ENCODE results near the gene ZBTB39. TPM values are rescaled to one million over a fixed set of nuclear protein-coding genes. Genes with fewer than 3 reads are reported as not detected.

ZBTB39 gene
- total RNA-seq, 1 experiment from 2014 or later, result 31.2 TPM

DNA sequence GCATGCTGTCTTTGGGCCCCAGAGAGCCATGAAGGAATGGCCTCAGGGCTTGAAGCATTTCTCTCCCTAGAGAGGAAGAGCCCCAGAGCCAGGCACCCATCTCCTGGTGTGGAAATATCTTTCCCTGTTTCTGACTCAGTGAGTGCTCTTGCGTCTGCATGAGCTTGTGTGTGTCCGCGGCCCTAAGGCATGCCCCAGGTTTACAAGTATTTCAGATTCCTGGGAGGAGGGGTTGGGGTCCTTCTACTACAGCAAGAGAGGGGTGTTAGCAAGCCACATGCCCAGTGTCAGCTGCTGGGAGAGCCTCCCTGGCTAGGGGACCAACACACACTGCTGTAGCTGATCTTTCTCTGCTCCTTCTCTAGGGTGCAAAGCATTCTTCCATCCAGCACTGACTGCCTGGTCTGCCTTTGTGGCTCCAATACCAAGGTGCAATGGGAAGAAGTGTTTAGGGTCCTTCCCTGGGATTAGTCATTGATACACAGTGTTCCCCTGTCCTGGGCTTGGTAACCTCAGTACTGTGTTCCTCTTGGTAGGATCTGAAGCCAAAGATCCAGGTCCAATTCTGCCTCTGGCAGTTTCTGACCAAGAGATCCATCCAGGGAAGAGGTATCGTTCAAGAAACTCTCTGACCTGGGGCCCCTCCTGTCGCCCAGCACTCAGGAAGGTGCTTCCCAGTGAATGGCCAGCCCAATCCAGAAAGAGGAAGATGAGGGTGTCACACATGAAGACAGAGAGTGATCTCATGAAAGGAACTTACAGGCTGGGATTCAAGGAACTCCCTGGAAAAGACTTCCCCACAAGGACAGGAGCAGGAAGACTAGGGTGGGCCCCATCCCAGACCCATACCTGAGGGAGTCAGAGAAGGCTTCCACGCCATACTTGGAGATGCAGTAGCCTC is 52.0 kb downstream of the ZBTB39 start:
- Histone ChIP-seq H4K91ac (ENCODE audit: insufficient read length, low read depth, low read length) (no peak overlapping the region), H2BK5ac (ENCODE audit: insufficient read length, low read length) (no peak overlapping the region), H3K23me2 (ENCODE audit: insufficient read length, low read depth, low read length, poor library complexity, severe bottlenecking) (no peaks in the 10 kb centered on the region), H3K14ac (ENCODE audit: insufficient read depth, low read length) (no peak overlapping the region), H3K23ac (ENCODE audit: insufficient read length, low read depth, low read length) (no peak overlapping the region), H3K27me3 (ENCODE audit: insufficient read depth, low read length) (no peaks in the 10 kb centered on the region), H3K4me2 (ENCODE audit: insufficient read depth, insufficient read length, low read length) (no peak overlapping the region), H2AFZ (ENCODE audit: low read length) (no peak overlapping the region), H3K4ac (ENCODE audit: low read depth, low read length) (no peak overlapping the region), H4K5ac (ENCODE audit: insufficient read length, low read depth, low read length) (no peak overlapping the region), H3K27ac (ENCODE audit: insufficient read length, low read depth, low read length) (no peak overlapping the region), H3K4me1 (ENCODE audit: insufficient read depth, low read length) (no peaks in the 10 kb centered on the region), H2BK15ac (ENCODE audit: low read depth, low read length) (no peak overlapping the region), H2BK12ac (ENCODE audit: insufficient read length, low read depth, low read length) (no peak overlapping the region), H3K56ac (ENCODE audit: insufficient read length, low read depth, low read length) (no peak overlapping the region), H4K8ac (replicated peaks; ENCODE audit: insufficient read length, low read depth, low read length) (no peak overlapping the region), H3T11ph (ENCODE audit: low read length) (no peak overlapping the region), H3K79me2 (ENCODE audit: insufficient read depth, low read length) (no peaks in the 10 kb centered on the region; the same call in 1 of the 2 replicates), H4K20me1 (ENCODE audit: control insufficient read depth, insufficient read depth, insufficient read length) (no peaks in the 10 kb centered on the region), H3K18ac (ENCODE audit: insufficient read length, low read depth, low read length) (no peak overlapping the region), H3K9me3 (ENCODE audit: control insufficient read depth, low read depth, low read length) (peaks cover 12% of the 10 kb centered on the region), H2AK5ac (ENCODE audit: insufficient read length, low read length) (no peak overlapping the region), H3K9ac (ENCODE audit: extremely low read depth, insufficient read length, low read length) (no peak overlapping the region), H2BK20ac (ENCODE audit: low read depth, low read length, poor library complexity, severe bottlenecking) (no peak overlapping the region), H2BK120ac (ENCODE audit: low read depth, low read length, poor library complexity, severe bottlenecking) (no peak overlapping the region), H3K79me1 (ENCODE audit: insufficient read depth, low read depth, low read length, poor library complexity, severe bottlenecking) (no peaks in the 10 kb centered on the region)
- DNase-seq, result no peak
- Mint-ChIP-seq H3K27me3 (ENCODE audit: low read depth) (peaks cover 19% of the 10 kb centered on the region), H3K27ac (no peak overlapping the region), H3K9me3 (peaks cover 23 to 30% of the 10 kb centered on the region in 2 experiments), H3K4me3 (no peak overlapping the region), H3K4me1 (no peaks in the 10 kb centered on the region), H3K36me3 (ENCODE audit: insufficient read depth in 1 of 3, low read depth in 3 of 3) (peaks cover 0 to 4% (median 0%) of the 10 kb centered on the region in 3 experiments; a peak in 2 of 7 replicates)
- TF ChIP-seq, protein P1, sequence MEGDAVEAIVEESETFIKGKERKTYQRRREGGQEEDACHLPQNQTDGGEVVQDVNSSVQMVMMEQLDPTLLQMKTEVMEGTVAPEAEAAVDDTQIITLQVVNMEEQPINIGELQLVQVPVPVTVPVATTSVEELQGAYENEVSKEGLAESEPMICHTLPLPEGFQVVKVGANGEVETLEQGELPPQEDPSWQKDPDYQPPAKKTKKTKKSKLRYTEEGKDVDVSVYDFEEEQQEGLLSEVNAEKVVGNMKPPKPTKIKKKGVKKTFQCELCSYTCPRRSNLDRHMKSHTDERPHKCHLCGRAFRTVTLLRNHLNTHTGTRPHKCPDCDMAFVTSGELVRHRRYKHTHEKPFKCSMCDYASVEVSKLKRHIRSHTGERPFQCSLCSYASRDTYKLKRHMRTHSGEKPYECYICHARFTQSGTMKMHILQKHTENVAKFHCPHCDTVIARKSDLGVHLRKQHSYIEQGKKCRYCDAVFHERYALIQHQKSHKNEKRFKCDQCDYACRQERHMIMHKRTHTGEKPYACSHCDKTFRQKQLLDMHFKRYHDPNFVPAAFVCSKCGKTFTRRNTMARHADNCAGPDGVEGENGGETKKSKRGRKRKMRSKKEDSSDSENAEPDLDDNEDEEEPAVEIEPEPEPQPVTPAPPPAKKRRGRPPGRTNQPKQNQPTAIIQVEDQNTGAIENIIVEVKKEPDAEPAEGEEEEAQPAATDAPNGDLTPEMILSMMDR (conservative IDR thresholded peaks at IDR 0.05), result no peak
- no CpG with 5 or more reads among the region's 6 CpGs for WGBS (ENCODE audit: extremely low coverage, insufficient read length, low lambda C conversion rate)
